ENCODE data around the gene ARID5A. TPM values are rescaled to one million over a fixed set of nuclear protein-coding genes. Genes with fewer than 3 reads are reported as not detected.
A peak's percentile ranks its signal among the peaks of the same experiment; 100 is the strongest.

ARID5A gene
- total RNA-seq, 1 donor from 2014 or later: 3.0 TPM

- ATAC-seq: no peak
Observed at GRCh38 chr2:96506907-96507240, 29.7 kb upstream of the ARID5A start.

- peak; percentile 75 for ATAC-seq
Observed at GRCh38 chr2:96507957-96508520, 28.5 kb upstream of the ARID5A start.

- ATAC-seq: no peak
Observed at GRCh38 chr2:96508521-96509113, 27.9 kb upstream of the ARID5A start.

GRCh38 chr2:96509114-96509846, 27.3 kb upstream of the ARID5A start:
- ATAC-seq: peak; percentile 94

- no peak for ATAC-seq
Observed at GRCh38 chr2:96509847-96510230, 26.7 kb upstream of the ARID5A start.

- no peak for ATAC-seq
Observed at GRCh38 chr2:96510931-96511595, 25.5 kb upstream of the ARID5A start.

- no peak for ATAC-seq
Observed at GRCh38 chr2:96511851-96512250, 24.7 kb upstream of the ARID5A start.

GRCh38 chr2:96512341-96512740, 24.2 kb upstream of the ARID5A start:
- no peak for ATAC-seq

GRCh38 chr2:96514521-96514920, 22.0 kb upstream of the ARID5A start:
- peak; percentile 51 for ATAC-seq

- no peak for ATAC-seq
Observed at GRCh38 chr2:96517079-96517478, 19.5 kb upstream of the ARID5A start.

- ATAC-seq: no peak
Observed at GRCh38 chr2:96520231-96520630, 16.3 kb upstream of the ARID5A start.

GRCh38 chr2:96520697-96521096, 15.9 kb upstream of the ARID5A start:
- ATAC-seq: no peak

GRCh38 chr2:96521219-96521618, 15.3 kb upstream of the ARID5A start:
- ATAC-seq: no peak

GRCh38 chr2:96522304-96523203, 14.0 kb upstream of the ARID5A start:
- no peak for ATAC-seq

GRCh38 chr2:96523659-96524481, 12.7 kb upstream of the ARID5A start:
- no peak for ATAC-seq

GRCh38 chr2:96524482-96525210, 11.9 kb upstream of the ARID5A start:
- ATAC-seq: no peak

GRCh38 chr2:96525211-96525507, 11.4 kb upstream of the ARID5A start:
- no peak for ATAC-seq

- no peak for ATAC-seq
Observed at GRCh38 chr2:96526101-96526591, 10.4 kb upstream of the ARID5A start.

- no peak for ATAC-seq
Observed at GRCh38 chr2:96526615-96527285, 9.8 kb upstream of the ARID5A start.

- ATAC-seq: no peak
Observed at GRCh38 chr2:96527286-96528005, 9.1 kb upstream of the ARID5A start.

All from esophagus mucosa (tissue), 1 donor.